Amygdala (tissue), 56 donors: ENCODE measurements around the gene PGAP6.

ENCODE experiments used
- DNase-seq, 56 donors: peaks; one replicate each; lab custom pipeline; 2025; lab: John Stamatoyannopoulos, UW

Gene PGAP6

GRCh38 chr16:401468-402348 lies 19.9 kb upstream of the PGAP6 start, which contains the start of gene DECR2:
DECR2 (plus strand) TSS chr16:401885; CDS start chr16:401964, 79 bp downstream.
- peak in 55 of 56 donors; percentile 78 to 97 (median 92) for DNase-seq

GRCh38 chr16:400061-400591 lies 18.3 kb upstream of the PGAP6 start:
- no peak for DNase-seq

GRCh38 chr16:399340-400019 lies 17.7 kb upstream of the PGAP6 start:
- no peak for DNase-seq

GRCh38 chr16:398561-399339 lies 17.0 kb upstream of the PGAP6 start:
- DNase-seq, result no peak

- DNase-seq, result peak in 40 of 56 donors; percentile 9 to 76 (median 44)
Observed at GRCh38 chr16:397736-398332, 16.1 kb upstream of the PGAP6 start.

GRCh38 chr16:397135-397661 lies 15.4 kb upstream of the PGAP6 start, which contains the start of gene NME4:
NME4 (plus strand) TSS chr16:397199; CDS start chr16:397223, 24 bp downstream.
- DNase-seq, result peak in 4 of 56 donors; percentile 16 to 48 (median 36)

GRCh38 chr16:396605-397004 lies 14.8 kb upstream of the PGAP6 start:
- DNase-seq, result peak in 18 of 56 donors; percentile 23 to 52 (median 34)

GRCh38 chr16:396199-396598 lies 14.4 kb upstream of the PGAP6 start:
- DNase-seq, result no peak

GRCh38 chr16:392450-393030 lies 10.8 kb upstream of the PGAP6 start:
- no peak for DNase-seq

GRCh38 chr16:391885-392335 lies 10.1 kb upstream of the PGAP6 start:
- DNase-seq, result peak in 31 of 56 donors; percentile 17 to 71 (median 36)

GRCh38 chr16:389352-389751 lies 7.6 kb upstream of the PGAP6 start:
- DNase-seq, result no peak

GRCh38 chr16:387761-388666 lies 6.2 kb upstream of the PGAP6 start:
- peak in 4 of 56 donors; percentile 13 to 41 (median 27) for DNase-seq

GRCh38 chr16:386641-387156 lies 4.9 kb upstream of the PGAP6 start:
- DNase-seq, result peak in 25 of 56 donors; percentile 15 to 71 (median 36)

GRCh38 chr16:383326-384051 lies 1.7 kb upstream of the PGAP6 start:
- no peak for DNase-seq

GRCh38 chr16:381012-381788 lies 578 bp downstream of the PGAP6 start:
- peak in 1 of 56 donors; percentile 52 for DNase-seq

GRCh38 chr16:380762-381011 lies 1.1 kb downstream of the PGAP6 start:
- no peak for DNase-seq
